ENCODE data around the gene PRKAA1.
"Not testable (repeated sequence)": the region's sequence is repeated elsewhere in the genome, so short reads cannot be mapped to it uniquely, and the experiment has no call there.

Gene PRKAA1

DNA sequence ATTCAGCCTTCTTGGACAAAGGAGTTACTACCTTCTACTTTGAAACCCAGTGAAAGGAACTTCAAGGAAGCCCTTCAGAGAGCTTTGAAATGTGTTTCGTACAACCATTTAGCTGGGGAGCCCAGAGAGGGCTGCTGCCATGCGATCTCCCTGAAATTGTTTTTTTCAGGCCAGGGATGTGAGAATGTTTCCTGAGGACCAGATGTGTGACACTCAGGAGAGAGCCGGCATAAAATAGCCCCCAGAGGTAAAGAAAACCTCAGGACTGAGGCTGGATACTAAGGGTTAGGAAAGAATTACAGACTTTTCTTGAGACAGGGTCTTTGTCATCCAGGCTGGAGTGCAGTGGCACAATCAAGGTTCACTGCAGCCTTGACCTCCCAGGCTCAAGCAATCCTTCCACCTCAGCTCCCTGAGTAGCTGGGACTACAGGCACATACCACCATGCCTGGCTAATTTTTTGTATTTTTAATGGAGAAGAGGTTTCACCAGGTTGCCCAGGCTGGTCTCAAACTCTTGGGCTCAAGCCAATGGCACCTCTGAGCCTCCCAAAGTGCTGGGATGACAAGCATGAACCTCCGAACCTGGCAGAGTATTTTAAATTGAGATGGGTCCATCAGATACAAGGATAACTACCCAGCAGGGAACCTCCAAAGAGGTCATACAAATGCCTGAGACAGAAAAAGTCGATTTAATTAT is 28.5 kb upstream of the PRKAA1 start:
- FAIRE-seq (no peak), DNase-seq (ENCODE audit: insufficient read length, low spot score) (no peak)

DNA sequence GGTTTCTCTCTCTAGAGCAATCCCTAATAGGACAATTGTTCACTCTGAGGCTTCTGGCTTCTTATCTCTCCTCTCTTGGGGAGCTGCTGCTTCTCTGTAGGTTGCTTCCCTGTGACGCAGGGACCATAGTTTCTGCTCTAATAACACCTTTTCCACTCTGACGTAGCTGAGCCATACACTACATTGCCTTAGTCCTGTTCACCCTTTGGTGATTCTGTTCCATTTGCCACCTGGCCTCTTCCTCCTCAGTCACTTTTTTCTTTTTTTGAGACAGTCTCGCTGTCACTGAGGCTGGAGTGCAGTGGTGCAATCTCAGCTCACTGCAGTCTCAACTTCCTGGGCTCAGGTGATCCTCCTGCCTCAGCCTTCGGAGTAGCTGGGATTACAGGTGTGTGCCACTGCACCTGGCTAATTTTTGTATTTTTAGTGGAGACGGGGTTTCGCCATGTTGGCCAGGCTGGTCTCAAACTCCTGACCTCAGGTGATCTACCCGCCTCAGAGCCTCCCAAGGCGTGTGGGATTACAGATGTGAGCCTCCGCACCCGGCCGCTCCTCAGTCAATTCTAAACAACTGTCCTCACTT is 27.4 kb upstream of the PRKAA1 start:
- DNase-seq (ENCODE audit: insufficient read length, low spot score) = not testable (repeated sequence)

DNA sequence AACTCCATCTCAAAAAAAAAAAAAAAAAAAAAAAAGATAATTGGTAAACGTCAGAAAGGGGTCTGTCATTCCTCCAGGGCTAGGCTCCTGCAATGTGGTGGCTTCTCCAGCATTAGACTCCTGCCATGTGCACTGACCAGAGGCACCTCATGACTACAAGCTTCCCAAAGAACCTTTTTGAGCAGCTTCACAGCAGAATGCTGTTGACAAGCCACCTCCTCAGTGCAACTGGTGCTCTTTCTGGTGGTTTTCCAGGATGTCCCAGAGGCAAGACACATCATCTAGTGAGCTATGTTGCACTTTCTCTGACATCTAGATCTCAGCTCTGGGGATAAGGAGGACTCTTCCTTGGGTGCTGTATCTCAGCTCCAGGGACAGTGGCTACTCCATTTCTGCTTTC is 25.3 kb upstream of the PRKAA1 start:
- no peak for DNase-seq (ENCODE audit: insufficient read length, low spot score)
- no peak for FAIRE-seq

More for the DNA sequence above, 27.4 kb upstream of the PRKAA1 start:
- FAIRE-seq = peak; percentile 16

- peak; percentile 38 for FAIRE-seq
- no peak for DNase-seq (ENCODE audit: insufficient read length, low spot score)
These were observed 15.6 kb upstream of the PRKAA1 start for GRCh38 chr5:40813698-40814281.

DNA sequence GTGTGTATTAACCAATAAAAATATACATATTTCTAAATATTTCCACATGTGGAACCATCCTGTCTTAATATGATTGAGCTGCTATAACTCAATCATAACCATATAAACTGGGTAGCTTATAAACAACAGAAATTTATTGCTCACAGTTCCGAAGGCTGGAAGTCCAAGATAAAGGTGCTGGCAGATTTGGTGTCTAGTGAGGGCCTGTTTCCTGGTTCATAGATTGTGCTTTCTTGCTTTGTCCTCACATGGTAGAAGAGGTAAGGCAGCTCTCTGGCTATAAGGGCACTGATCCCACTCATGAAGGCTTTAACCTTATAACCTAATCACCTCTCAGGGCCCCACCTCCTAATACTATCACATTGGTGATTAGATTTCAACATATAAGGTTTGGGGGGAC is 14.0 kb upstream of the PRKAA1 start:
- DNase-seq (ENCODE audit: insufficient read length, low spot score) (no peak), FAIRE-seq (peak; percentile 49)

DNA sequence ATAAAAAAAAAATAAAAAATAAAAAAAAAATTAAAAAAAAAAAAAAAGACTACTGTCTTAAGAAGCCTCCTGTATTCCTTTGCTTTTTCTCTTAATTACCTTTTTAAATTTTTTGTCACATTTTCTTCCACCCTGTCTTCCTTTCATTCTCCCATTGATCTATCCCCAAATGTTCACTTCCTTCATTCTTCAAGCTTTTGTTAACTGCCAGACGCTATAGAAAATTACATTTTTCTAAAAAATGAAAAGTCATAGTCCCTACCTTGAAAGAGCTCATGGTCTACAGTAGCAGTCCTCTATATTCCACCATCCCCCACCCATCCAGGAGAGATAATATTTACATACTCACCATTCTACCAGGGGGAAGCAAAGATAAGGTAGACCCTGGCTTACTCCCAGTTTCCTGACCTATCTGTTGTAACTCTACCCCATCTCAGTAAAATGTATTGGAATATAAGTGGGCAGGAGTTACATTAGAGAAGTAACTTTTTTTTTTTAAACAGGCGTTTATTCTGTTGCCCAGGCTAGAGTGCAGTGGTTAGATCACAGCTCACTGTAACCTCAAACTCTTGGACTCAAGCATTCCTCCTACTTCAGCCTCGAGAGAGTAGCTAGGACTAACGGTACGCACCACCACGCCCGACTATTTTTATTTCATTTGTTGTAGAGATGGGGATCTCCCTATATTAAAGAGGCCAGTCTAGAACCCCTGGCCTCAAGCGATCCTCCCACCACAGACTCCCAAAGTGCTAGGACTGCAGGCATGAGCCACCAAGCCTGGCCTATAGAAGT is 3.8 kb upstream of the PRKAA1 start:
- DNase-seq (ENCODE audit: insufficient read length, low spot score) = no peak
- no peak for FAIRE-seq

- no peak for FAIRE-seq
- no peak for DNase-seq (ENCODE audit: insufficient read length, low spot score)
These were observed 1.1 kb upstream of the PRKAA1 start for GRCh38 chr5:40799258-40799657.

DNA sequence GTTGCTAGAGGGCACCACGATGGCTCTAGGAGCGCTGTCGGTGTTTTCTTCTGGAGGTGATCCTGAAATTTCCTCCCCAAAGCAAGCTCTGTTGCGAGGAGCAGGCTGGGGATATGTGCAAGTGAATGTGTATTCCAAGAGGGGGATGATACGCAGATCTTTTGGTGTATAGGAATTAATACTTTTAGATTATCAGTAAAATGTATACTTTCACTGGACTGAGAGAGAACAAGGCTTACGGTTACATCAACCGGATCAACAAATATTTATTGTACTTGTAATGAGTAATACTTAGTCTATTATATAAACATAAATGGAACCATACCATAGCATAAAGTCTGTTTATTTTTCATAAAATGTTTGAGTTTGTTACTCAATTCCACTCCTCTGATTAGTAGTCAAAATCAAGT is 632 bp upstream of the PRKAA1 start:
- peak; percentile 82 for DNase-seq (ENCODE audit: insufficient read length, low spot score)
- no peak for FAIRE-seq

- peak; percentile 69 for DNase-seq (ENCODE audit: insufficient read length, low spot score)
- FAIRE-seq = peak; percentile 68
These were observed 732 bp downstream of the PRKAA1 start for GRCh38 chr5:40797273-40798011.

DNA sequence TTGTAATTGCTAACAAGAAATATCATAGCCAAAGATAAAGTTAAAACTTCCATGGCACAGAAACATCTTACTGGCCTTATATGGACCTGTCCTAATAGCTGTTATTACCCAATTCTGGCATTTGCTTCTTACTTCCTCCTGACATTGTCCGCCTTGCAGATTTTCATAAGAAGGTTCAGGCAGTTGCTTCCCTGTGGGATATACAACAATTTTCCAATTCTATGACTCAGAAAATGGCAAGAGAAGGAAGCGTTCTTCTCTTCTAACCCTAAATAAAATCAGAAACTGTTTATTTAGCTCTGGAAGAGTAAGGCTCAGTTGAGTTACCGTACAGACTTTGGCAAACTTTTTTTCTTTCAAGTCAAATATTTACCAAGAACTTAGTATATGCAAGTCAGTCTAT is 1.7 kb downstream of the PRKAA1 start:
- FAIRE-seq (no peak), DNase-seq (ENCODE audit: insufficient read length, low spot score) (no peak)

DNA sequence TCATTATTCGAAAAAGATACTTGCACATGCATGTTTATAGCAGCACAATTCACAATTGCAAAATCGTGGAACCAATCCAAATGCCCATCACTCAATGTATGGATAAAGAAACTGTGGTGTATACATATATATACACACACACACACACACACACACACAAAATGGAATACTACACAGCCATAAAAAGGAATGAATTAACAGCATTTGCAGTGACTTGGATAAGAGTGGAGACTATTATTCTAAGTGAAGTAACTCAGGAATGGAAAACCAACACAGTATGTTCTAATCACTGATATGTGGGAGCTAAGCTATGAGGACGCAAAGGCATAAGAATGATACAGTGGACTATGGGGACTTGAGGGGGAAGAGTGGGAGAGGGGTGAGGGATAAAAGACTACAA is 3.3 kb downstream of the PRKAA1 start:
- not testable (repeated sequence) for FAIRE-seq; DNase-seq (ENCODE audit: insufficient read length, low spot score)

GRCh38 chr5:40794340-40794739 is 3.8 kb downstream of the PRKAA1 start:
- not testable (repeated sequence) for FAIRE-seq

GRCh38 chr5:40792691-40793090 is 5.5 kb downstream of the PRKAA1 start:
- DNase-seq (ENCODE audit: insufficient read length, low spot score); FAIRE-seq: not testable (repeated sequence)

More at GRCh38 chr5:40794340-40794739, 3.8 kb downstream of the PRKAA1 start:
- DNase-seq (ENCODE audit: insufficient read length, low spot score) = not testable (repeated sequence)

- DNase-seq (ENCODE audit: insufficient read length, low spot score) (no peak), FAIRE-seq (no peak)
These were observed 6.4 kb downstream of the PRKAA1 start for GRCh38 chr5:40791715-40792139.

DNA sequence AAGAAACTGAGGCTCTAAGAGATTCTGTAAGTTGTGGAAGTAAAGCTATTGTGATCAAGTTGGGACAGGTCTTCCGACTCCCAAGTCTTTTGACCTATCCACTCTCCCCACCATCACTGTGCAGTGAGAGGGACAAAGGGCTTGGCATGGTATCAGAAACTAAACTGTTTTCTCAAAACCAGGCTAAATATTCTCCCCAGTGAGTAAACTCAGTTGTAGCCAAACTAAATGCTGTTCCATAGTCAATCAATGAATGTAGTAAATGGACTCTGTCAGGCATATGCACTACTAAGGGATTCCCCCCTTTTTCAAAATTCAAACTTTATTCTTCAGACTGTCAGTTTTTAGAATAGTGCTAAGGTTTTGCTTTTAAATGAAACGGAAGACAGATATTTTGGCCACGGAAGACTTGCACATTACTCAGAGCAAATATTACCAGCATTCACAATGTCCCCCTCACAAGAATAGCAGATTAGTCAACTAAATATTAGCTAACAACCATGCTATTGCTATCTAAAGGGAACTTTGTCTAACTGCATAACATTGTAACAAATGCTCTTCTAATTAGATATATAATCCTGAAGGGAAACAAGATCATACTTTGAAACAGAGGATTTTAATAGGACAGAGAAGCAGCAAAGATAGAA is 7.1 kb downstream of the PRKAA1 start:
- no peak for DNase-seq (ENCODE audit: insufficient read length, low spot score)
- FAIRE-seq = no peak

DNA sequence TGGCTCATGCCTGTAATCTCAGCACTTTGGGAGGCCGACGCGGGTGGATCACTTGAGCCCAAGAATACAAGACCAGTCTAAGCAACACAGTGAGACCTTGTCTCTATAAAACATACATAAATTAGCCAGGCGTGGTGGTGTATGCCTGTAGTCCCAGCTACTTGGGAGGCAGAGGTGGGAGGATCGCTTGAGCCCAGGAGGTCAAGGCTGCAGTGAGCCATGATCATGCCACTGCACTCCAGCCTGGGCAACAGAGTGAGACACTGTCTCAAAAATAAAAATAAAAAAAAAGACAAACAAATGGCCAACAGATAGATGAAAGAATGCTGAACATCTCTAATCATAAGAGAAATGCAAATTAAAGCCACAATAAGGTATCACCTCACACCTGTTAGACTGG is 9.2 kb downstream of the PRKAA1 start:
- not testable (repeated sequence) for FAIRE-seq; DNase-seq (ENCODE audit: insufficient read length, low spot score)

GRCh38 chr5:40787986-40788385 is 10.2 kb downstream of the PRKAA1 start:
- FAIRE-seq = no peak
- no peak for DNase-seq (ENCODE audit: insufficient read length, low spot score)

GRCh38 chr5:40786664-40787063 is 11.5 kb downstream of the PRKAA1 start:
- not testable (repeated sequence) for FAIRE-seq; DNase-seq (ENCODE audit: insufficient read length, low spot score)

DNA sequence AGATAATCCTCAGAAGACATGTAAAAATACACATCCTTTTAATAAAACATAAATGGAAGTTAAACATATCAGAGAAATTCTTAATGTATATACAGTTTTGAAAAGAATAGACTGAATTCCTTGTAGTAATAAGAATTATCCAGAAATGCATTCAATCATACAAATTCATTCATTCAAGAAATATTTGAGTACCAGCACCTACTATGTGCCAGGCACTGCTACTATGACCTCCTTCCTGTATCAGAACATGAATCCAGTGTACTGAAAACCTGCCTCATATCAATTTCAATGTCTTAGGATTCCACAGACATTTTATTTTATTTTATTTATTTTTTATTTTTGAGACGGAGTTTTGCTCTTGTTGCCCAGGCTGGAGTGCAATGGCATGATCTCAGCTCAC is 13.3 kb downstream of the PRKAA1 start:
- DNase-seq (ENCODE audit: insufficient read length, low spot score) (no peak), FAIRE-seq (no peak)

Data from HTR-8/SVneo (cell line).